NCI-H1417 treated with DMSO at 0.1 percent for 48 hours (cell line): Measurements from ENCODE around the gene COPA.
A peak's percentile ranks its signal among the peaks of the same experiment; 100 is the strongest.

Source experiments
- DNase-seq: peaks from one replicate; lab custom pipeline; 2025; lab: John Stamatoyannopoulos, UW

The COPA gene

GRCh38 chr1:160264795-160265307 is 78.2 kb downstream of the COPA start:
- DNase-seq = no peak

DNA sequence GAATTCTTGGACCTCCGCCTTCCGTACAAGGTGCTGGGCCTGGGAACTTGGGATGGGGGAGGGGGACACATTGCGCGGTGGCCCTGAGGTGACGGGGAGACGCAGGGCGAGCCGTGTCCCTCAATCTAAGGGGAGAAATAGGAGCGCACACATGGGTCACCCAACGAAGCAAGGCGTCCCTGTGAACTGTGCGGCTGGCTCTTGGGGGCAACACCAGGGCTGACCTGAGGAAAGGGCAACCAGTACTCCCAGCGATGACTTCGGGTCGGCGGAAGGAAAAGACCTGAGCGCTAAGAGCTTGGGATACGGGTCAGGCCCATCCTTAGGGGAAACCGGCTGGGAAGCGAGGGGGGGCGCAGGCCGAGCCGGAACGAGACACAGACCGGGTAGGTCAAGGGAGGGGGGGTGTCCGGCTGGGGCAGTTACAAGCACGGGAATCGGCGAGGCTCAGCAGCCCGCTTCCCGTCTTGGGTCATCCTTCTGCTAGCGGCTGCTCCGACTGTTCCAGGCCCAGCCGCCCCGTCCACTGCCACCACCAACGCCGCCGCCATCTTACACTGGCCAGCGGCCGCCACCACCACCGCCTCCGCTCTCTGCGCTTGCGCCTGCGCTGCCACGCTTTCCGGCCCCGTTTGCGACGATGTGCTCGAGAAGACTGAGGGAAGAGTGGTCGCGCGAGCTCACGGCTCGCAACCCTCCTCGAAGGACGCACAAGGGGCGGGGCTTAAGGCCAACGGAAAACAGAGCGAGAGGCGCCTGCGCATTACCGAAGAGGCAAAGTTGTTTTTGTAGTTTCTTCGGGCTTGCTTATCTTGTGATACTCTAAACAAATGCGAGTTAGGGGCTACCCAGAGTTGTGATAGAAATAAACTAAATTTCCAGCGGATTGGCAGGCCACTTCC is 80.9 kb downstream of the COPA start, which contains the start of gene DCAF8:
Gene DCAF8, minus strand, starts transcription at position 657 of the 902 bp plus-strand sequence. CDS start 18,541 bp downstream, outside the sequence.
- peak; percentile 69 for DNase-seq

DNA sequence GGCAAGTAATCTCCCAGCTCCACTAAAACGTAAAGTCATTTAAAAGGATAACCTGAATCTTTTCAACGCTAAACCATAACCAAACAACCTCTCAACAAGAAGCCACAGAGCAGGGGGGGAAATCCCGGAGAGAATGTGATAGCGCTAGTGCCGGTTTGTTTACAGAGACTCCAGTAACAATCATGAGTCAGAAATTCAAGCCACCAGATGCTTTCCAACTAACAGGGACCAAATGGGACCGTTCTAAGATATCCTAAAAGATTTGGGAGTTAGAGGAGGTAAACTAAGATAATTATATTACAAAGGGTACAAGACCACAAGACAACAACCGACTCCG is 81.5 kb downstream of the COPA start:
- DNase-seq = no peak

DNA sequence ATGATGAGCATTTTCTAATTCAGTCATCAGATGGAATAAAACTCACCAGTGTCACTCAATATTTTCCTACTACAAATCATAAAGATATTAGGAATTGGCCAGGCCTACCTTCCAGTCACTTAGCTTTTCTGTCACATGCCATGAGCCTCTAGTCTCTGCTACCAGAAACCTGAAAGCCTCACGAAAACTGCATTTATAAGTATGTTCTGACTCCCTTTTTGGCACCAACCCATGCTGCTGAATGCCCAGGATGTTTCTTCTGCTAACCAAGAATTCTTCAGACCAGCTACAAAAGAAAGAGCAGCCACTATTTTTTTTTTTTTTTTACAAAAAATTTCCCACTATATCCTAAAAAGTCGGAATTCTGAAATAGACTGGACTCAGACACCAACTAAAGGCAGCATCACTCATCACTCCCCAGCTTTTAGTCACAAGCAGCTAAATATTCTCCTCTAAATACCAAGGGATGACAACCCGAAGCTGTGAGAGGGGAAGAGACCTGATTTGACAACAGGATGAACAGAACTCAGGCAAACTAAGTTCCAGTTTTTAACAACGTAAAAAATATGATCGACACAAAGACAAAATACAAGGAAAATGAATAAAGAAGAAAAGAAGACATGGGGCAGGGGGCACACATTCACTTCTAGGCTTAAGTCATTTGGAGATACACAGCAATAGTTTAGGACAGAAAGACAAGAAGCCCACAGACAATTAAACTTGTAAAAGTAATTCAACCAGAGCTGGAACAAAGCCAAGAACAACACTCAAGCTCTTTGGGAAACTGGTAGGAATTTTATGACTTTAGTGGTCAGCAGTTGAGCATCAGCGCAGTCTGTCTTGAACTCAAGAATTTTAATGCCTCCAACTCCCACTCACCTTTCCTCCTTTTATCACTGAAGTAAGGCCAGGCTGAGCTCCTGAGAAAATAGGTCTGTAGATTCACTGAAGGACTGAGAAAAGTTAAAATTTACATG is 82.4 kb downstream of the COPA start:
- DNase-seq = no peak

- no peak for DNase-seq
Observed at GRCh38 chr1:160258177-160258798, 84.8 kb downstream of the COPA start.

GRCh38 chr1:160257411-160258015 is 85.5 kb downstream of the COPA start:
- DNase-seq = no peak

GRCh38 chr1:160256396-160257046 is 86.5 kb downstream of the COPA start:
- DNase-seq = no peak

DNA sequence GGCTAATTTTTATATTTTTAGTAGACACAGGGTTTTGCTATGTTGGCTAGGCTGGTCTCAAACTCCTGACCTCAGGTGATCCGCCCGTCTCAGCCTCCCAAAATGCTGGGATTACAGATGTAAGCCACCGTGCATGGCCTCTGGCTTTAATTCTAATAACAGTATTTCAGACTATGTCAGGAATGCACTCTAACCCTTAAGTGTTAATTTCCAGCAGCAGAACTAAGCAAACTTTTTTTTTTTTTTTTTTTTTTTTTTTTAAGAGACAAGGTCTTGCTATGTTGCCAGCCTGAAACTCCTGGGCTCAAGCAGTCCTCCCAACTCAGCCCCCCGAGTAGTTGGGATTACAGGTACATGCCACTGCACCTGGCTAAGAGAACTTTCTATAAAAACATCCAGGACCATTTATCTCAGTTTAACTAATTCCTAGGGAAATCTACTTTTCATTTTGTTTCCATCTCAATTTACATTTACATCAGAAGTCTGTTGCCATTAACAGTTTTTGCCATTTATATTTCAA is 87.2 kb downstream of the COPA start:
- no peak for DNase-seq

GRCh38 chr1:160251687-160252526 is 91.1 kb downstream of the COPA start:
- DNase-seq = no peak

DNA sequence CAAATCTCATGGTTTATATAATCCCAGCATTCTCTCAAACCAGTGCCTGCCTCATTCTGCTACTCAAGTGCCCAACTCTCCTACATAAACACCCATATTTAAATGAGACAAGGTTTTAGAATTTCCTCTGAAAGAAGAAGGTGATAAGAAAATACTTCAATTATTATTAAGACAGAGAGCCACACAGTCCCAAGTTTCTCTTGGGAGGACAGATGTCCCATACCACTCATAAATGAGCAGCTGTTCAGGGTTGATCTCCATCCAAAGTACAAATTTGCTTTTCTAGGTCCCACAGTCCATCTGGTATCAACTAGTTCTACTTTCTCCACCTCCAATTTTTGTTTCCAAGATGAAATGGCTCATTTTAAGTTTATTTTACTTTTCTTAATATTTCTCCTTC is 92.0 kb downstream of the COPA start:
- DNase-seq = no peak

DNA sequence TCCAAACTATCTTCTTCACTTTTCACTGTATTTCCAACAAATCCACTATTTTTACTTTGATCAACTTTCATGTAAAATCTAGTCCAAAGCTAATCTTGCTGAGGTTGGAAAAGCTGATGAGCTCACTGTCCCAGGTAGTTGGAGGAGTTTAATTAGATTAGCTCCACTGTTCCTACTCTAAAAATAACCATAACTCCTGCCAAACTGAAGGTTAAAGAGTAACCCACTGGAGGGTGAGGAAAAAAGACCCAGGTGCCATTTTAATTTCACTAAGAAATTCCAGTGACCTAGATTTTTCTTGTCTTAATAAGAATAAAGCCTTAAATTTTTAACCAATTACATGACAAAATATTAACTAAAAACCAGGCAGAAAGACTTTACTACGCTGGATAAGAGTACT is 96.0 kb downstream of the COPA start:
- no peak for DNase-seq

- DNase-seq = no peak
Observed at GRCh38 chr1:160245434-160245833, 97.6 kb downstream of the COPA start.

DNA sequence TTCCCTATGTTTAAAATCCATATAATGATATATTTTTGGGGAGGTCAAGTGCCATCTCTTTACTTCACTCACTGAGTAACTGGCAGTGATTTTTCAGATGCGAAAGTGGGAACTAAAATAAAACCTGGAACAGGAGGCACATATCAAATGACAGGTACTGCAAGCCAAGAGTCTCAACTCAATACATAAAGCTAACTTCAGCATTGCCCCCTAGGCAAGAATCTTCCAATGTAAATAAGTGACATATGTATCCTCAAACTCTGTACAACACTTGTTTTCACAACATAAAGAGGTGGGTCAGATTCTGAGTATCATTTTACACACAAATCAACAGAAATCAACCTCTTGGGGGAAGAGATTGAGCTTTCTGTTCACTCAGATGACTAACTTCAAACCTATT is 98.8 kb downstream of the COPA start:
- no peak for DNase-seq

- no peak for DNase-seq
Observed at GRCh38 chr1:160243767-160244166, 99.3 kb downstream of the COPA start.

- DNase-seq = no peak
Observed at GRCh38 chr1:160239582-160240299, 103.3 kb downstream of the COPA start.
